Stimulated activated CD4-positive, alpha-beta T cell treated with anti-CD3 and anti-CD28 coated beads, TNF-alpha, amount 100 ng/mL, for 24 hours (primary cell): Measurements from ENCODE around the gene LMO1.

Source experiments
- DNase-seq, 3 experiments: peaks; one replicate each; pipeline ENCODE4 v3.0.0-alpha.2; 2020; ENCODE audit warnings: low read depth in 3 of 3

Gene LMO1

DNA sequence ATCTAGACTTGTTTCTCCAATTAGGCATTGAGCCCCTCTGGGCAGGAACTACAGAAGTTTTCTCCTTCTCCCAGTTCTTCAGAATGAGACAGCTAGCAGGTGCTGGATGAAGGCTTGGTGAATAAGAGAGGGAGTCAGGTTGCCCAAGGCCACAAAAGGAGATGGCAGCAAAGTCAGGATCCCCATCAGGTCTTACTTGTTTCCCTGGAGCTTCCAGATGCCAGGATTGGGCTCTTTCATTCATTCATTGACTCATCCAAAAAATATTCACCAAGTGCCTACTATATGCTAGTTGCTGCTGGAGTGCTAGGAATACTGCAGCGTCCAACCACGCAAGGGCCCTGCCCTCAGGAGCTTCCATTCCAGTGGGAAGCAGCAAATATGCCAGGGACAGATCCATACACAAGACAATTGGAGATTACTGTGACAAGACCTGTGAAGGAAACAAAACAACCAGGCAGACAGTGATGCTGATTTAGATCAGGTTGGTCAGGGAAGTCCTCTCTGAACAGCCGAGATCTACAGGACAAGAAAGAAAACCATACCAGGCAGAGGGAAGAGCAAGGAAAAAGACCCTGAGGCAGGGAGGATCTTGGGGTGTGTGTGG lies 24.6 kb upstream of the LMO1 start:
- DNase-seq = no peak

DNA sequence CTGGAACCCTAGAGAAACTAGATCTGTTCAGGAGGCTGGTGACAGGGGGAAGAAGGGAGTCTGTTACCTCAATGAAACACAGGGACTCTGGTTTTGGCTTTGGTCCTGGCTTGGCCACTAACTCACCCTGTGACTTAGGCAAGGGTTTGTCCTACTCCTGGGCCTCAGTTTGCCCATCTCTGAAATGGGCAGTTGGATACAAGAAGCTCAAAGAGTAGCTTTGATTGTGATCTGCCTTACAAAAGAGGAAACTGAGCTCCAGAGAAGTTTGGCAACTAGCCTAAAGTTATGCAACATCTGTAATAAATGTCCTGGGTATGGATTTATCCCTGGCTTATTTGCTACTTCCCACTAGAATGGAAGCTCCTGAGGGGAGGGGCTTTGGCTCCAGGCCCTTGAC lies 24.0 kb upstream of the LMO1 start:
- no peak for DNase-seq

DNA sequence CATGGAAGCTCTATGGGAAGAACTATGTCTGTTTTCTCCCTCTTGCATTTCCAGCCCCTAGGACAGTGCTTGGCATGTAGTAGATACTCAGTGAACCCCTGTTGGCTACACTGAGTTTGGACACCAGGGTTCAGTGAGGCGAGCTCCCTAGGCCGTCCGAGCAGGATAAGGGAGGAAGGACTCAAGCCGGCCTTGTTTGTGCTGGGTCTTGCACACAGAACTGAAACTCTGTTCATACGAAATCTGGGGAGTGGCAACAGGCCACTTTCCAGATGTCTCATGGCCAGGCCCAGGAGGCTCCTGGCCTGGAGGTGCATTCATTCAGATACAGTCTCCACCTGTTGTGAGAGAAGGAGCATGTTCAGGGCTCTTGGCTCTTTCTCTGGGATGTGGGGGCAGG lies 23.6 kb upstream of the LMO1 start:
- DNase-seq = no peak

DNA sequence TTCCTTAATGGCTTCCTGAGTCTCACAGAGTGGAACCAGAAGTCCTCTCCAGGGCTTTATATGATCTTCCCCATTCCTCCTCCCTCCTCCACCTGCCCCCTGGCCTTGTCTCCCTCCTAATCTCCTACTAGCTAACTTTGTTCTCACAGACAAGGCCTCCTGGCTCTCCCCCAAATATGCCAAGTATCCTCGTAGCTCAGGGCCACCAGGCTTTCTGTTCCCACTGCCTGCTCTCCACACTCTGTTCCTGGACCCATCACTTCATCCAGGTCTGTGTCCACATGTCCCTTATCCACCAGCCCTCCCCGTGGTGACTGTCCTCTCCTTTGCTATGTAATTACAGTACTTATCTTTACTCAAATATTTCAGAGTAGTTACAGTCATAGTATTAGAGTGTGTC lies 23.2 kb upstream of the LMO1 start:
- DNase-seq = no peak

DNA sequence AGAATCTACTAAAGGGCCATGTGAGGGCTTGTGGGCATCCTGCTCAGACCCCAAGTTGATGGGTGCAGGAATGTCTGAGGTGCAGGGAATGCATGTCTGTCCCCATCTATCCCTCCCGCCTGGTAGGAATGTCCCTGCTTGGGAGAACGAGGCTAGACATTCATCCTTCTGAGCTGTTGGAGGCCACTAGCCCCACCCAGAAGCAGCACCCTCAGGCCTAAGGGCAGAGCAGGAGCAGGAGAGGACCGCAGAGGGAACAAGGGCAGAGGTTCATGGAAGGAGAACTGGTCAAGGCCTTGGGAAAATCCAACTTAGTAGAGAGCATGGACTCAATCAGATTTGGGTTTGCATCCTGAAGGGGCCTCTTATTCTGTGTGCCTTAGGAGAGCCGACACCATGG lies 22.1 kb upstream of the LMO1 start:
- no peak for DNase-seq

DNA sequence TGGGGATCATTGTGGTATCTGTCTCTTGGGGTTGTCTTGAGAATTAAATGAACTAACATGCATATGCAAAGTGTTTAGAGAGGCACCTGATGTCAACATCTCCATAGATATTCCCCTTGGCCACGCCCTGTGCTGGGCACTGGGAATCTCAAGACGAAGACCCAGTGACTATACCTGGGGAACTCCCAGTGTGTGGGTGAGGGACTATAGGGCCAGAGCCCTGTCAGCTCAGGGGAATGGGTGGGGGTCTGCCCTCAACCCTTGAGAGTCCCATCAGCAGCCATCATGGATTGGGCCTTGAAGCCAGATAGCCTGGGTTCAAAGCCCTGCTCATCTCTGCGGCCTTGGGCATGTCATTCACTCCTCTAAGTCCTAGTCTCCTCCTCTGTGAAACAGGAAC lies 21.6 kb upstream of the LMO1 start:
- DNase-seq = no peak

DNA sequence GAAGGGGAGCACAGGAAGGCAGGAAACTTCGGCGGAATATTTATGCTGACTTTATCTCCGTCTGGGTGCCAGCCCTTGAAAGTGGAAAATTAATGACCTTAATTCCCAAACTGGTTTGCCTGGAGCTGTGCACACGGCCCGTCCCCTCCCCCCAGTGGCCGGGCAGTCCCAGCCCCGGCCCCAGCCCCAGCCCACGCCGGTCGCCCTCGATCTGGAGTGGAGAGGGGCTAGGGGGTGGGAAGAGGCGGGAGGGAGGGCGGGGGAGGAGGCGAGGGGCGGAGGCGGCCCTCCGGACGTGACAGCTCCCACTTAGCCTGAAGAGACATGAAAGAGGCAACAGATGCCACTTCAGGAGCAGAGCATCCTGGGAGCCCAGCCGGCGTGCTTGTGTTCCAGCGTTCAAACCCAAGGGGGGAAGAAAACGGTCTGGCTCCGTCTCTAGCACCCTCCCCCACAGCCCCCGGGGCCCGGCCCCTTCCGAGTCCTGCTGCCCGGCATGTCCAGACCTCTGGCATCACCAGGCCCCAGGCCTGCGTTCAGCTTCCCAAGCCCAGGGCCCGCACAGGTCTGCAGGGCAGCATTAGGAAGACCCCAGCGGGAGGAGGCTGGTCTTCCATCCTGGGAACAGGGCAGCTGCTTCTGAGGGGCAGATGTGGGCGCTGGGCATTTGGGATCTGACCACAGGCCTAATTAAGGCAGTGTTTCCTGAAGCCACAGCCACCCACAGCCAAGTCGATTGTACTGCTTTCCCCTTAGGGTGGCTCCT lies 20.0 kb upstream of the LMO1 start:
- DNase-seq = no peak

DNA sequence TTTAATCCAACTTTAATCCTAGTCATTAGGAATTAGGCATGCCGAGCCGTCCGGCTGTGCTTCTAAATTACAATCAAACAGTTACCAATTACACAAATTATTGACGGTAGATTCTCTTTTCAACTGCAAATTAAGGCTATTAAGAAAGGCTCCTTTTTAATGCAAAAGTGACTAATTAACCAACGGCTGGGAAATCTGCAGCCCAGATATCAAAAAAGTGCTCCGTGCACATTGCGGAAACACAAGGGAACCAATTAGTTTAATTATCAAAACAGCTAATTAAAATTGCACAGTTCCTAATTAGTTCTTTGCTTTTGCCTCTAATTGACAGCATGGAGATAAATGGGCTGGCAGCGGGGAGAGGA lies 19.4 kb upstream of the LMO1 start:
- DNase-seq = no peak

DNA sequence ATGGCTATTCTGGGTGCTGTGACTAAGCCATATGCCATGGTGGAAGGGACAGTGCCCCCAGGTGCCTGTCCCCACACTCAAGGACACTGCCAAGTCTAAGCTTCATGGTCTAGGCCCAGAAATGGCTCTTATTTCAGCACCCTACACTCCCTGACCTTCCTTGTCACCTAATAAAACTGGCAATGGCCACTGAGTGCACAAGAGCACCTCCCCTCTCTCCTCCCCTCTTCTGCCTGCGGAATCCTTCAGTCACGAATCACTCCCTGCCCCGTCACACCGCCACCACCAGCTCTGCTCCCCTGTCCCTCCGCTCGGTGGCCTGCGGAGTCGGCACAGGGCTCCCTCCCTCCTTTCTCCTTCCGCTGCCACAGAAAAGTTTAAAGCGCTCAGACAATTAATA lies 19.0 kb upstream of the LMO1 start:
- DNase-seq = no peak

DNA sequence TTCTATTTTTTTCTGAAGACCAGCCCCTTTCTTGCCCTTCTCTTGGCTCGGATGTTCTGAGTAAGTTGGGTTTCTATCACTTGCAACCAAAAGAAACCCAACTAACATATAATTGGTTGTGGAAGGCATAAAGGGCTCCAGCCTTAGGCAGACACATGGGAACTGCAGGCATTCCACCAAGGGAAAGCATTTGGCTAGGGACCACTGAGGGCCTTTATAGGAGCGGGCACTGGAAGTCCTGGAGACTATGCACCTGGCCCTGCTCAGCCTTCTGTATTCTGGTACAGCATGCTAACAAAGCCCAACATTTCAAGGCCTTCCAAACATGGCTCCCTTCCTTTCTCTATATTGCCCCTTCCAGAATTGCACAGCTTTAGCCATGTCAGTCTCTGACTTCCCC lies 17.6 kb upstream of the LMO1 start:
- DNase-seq = no peak

DNA sequence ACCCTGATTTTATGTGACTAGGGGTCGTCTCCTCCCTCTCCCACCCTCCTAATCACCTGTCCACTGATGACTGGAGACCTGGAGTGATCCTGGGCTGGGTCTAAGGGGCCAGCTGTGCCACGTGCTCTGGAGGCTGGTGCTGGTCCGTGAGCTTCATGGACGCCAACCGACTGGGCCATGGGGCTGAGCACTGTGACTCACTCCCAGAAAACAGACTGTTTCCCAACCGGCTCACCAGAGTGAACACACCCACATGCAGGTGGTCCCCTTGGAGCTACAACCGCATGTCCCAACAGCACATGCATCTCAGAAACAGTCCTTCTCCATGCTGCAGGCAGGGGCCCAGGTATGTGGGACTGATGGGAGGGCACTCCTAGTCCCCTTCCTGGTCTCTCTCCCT lies 14.0 kb upstream of the LMO1 start:
- no peak for DNase-seq

DNA sequence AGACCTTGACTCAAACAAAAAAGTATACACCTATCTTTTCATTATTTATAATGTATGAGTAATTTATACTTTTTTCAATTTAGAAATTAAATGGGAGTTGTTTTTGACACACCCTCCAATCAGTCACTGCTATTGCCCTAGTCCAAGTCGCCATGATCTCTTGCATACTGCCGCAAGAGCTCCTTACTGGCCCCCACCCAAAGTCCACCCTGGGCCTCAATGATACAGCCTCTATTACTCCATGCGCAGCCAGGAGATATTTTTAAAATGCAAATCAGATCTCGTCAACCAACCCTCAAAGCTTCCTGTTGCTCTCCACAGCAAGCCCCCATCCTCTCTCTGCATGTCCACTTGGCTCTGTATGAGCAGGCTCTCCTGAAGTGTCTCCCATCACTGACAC lies 12.8 kb upstream of the LMO1 start:
- no peak for DNase-seq

DNA sequence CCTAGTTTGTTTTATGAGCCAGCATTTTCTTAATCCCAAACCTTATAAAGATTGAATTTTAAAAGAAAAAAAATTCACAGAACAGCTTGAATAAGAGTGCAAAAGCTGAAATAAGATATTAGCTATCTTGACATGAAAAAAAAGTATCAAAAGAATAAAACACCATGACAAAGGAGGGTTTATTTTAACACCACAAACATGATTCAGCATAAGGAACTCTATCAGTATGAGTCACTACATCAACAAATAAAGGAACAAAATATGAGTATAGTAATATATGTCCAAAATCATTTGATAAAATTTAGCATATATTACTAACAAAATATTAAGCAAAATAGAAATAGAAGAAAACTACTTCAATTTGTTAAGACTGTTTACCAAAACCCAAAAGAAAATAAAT lies 9.6 kb upstream of the LMO1 start:
- no peak for DNase-seq

DNA sequence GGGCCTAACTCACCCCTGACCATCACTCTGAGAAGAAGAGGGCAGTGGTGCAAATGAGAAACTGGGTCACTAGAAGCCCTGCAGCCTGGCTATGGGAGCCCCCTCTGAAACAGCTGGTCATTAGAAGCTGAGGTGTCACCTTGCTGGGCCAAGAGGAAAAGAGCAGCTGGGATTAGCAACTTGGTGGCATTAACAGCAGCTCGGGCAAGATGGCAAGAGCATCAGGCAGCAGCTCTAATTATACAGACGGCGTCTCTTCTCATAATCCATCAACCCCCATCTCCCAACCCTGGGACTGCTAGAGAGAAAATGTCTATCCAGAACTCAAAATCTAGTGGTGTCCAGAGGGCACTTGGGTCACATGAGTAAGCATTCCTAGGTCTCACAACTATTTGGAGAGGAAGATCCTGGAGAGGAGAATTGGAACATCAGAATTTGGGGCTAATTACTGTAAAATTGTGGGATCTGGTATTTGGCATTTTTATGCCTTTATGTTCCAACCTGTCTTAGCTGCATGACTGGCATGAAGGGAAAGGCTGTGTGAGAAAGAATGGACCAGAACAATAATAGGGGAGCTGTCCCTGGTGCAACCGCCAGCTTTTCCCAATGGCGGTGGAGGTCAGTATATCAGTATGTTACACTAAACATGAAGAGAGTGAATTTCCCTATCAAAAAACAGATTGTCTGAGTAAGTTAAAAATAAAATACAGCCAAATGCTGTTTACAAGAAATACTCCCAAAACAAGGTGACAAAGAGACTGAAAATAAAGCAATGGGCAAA lies 7.6 kb upstream of the LMO1 start:
- DNase-seq = no peak

DNA sequence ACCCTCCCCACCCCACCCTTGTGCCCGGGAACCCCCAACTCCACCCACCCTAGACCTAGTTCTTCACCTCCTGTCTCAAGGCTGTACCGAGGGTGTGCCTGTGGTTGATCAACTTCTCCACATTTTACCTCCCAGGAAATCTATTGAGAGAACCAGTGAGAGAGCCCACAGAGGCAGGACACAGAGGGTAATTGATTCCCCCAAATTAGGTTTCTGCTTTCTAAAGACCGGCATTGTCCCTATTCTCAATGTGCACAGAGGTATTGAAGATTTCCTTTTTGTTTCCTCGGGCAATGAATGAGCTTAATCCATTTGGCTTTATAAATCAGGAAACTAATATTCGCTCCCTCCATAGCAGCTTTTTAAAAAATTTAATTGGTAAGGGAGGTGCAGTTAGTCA lies 6.0 kb upstream of the LMO1 start:
- no peak for DNase-seq

DNA sequence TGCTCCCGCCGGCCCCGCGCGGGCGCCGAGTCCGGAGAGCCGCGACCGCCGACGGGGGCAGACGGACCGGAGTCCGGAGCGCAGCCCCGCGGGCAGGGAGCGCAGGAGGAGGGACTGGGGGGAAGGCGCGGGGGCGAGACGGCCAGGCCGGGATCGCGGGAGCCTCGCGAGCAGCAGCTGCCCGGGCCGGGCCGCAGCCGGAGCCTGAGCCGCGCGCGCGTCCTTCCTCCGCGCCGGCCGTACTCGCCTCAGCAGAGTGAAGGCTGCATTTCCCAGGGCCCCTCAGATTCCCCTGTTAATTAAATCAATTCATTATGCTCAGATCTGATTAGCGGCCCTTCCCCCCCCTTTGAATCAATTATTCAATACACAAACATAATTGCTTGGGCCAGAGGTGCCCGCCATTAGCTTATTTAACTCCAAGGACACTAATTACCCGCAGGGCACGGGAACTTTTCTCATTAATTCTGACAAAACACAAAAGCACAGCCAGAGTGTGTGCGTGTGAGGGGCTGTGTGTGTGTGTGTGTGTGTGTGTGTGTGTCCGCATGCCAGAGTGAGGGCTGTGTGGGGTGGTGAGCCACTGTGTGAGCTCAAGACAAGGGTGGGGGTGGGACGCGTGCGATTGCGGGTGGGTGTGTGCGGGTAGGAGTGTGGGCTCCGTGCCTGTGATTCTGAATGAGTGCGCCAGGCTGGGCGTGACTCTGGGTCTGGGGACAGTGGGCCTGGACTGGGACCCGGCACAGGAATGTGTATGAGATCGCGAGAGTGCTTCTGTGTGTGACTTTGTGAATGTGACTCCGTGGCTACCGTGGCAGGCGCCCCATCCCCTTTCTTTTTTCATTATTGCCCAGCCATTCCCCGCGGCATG lies 5.1 kb upstream of the LMO1 start:
- DNase-seq = no peak

DNA sequence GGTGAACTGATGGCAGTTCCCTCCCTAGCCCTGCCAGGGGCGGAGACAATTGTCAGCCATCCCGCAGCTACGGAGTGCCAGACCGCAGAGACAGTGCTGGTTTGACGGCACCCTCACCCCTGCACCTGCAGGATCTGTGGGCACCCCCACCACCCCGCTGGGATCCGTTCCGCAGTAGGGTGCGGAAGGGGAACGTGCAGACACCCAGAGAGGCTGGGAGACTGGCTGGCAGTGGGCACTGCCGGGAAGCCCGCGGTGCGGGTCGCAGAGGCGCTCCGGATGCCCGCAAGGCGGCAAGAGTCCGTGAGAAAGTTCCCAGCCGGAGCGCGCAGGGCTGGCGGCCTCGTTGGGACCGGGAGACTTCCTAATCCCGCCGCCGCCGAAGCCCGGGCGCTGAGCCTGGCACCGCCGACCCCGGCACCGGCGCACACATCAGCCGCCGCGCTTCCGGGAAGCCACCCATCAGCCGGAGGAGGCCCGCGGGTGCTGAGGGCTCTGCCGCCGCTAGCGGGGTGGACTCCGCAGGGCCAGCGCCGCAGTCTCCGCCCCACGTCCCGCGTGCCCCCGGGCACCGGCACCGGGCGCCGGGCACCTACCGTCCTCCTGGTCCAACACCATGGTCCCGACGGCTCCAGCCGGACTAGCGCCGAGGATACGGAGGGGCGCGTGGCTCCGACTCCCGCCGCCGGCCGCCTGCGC lies 4.3 kb upstream of the LMO1 start:
- peak in 1 of 3 experiments; percentile 15 for DNase-seq

DNA sequence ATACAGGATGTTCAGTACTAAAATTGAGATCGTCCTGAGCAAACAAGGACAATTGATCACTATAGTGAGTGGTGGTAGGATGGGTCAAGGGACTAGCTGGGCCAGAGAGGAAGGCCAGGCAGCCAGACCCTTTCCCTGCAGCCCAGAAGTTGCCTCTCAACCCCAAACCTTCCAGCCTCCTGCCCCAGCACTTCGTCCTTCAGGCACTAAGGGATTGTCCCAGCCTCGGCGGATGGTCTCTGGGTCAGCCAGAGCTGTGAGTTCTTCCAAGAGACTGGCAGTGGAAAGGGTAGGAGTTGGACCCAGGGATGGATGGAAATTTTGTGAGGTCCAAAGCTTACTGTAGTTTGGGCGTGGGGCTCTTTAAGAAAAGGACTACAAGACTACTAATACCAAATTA lies 3.6 kb upstream of the LMO1 start:
- no peak for DNase-seq

DNA sequence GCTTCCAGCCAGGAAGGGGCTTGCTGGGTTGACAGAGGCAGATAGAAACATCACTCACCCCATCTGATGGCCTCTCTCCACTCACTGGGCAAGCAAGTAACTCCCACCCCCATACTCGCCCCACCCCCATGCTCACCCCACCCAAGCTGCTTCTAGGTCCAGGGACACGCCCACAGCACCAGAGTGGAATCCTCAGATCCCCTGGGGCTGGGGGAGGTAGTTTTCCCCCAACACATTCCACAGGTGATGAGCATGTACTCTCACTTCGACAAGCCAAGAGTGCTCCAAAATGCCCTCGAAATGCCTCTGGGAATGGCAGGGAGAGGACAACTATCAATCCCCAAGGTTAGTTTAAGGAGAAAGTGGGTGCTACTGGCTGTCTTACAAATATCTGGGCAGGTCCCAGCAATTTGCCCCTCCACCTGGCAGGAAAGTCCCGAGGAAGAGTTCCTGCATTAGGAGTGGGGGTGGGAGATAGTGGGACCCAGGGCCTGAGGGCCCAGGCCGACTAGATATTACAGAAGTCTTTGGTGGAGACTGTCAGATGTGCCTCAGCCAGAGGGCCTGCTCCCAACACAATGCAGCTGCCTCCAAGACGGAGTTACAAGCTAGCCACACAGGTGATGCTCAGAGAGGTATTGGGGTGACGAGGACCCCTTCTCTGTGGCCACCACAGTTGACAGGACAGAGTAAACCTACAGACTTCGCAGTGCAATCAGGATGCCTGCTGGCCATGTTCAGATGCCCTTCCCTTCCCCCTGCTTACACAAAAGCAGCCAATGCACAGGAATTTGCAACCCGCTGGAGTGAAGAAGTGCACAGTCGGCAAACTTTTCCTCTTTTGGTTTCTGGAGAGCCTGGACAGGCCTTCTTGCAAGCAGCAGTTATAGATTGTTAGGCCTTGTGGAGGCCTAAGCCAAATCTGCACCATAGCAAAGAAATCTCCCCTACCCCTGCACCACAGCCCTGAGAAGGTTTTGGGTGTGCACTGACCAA lies 2.9 kb upstream of the LMO1 start:
- no peak for DNase-seq

DNA sequence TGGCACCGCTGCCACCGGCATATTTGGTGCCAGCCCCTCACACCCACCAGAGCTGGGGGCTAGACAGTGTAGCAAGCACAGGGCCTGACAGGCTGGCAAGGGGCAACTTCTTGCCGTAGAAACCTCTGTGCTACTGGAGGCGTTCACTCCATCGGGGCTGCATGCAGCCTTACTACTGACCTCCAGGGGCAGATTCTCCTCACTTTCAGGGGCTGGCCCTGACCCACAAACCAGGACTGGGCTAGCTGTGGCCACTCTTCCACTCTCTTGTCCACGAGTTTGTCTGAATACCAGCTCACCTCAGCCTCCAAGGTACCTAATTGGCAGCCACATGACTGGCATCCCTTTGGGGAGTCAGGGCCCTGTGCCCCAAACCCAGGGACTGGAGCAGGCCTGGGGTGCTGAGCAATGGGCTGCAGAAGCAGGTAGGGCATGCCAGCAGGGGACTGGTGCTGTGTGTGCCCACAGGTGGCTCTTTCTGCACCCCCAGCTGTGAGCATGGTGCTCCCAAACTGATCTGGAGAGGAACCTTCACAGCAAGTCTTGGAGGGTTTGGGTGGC lies 2.1 kb upstream of the LMO1 start:
- DNase-seq = no peak
